AG09319 (cell line): Measurements from ENCODE around the gene DIO3.

ENCODE experiments used
- DNase-seq: peaks from one replicate; pipeline ENCODE4 v3.0.0-alpha.2; 2010; ENCODE audit warnings: low read depth; ENCODE audit errors: extremely low read depth
- CTCF ChIP-seq: IDR thresholded peaks from 2 replicates; pipeline ENCODE4 v1.5.1; 2011; ENCODE audit warnings: low read depth, mild to moderate bottlenecking, inconsistent platforms, low read length, moderate library complexity

The DIO3 gene

GRCh38 chr14:101535232-101535631, 26.1 kb upstream of the DIO3 start:
- no peak for DNase-seq

GRCh38 chr14:101535701-101536207, 25.5 kb upstream of the DIO3 start:
- DNase-seq, result no peak
- TF ChIP-seq CTCF, result no peak

More at GRCh38 chr14:101535232-101535631, 26.1 kb upstream of the DIO3 start:
- no peak for TF ChIP-seq CTCF

- DNase-seq, result no peak
Measured at GRCh38 chr14:101537286-101537685, 24.0 kb upstream of the DIO3 start.

GRCh38 chr14:101538878-101539277, 22.4 kb upstream of the DIO3 start:
- no peak for DNase-seq
- TF ChIP-seq CTCF, result no peak

More at GRCh38 chr14:101537286-101537685, 24.0 kb upstream of the DIO3 start:
- TF ChIP-seq CTCF, result no peak

- TF ChIP-seq CTCF, result no peak
- DNase-seq, result no peak
Measured at GRCh38 chr14:101539880-101540279, 21.4 kb upstream of the DIO3 start.

- TF ChIP-seq CTCF, result no peak
Measured at GRCh38 chr14:101540481-101541462, 20.5 kb upstream of the DIO3 start.

GRCh38 chr14:101542391-101542790, 18.9 kb upstream of the DIO3 start:
- TF ChIP-seq CTCF, result no peak
- DNase-seq, result no peak

More at GRCh38 chr14:101540481-101541462, 20.5 kb upstream of the DIO3 start:
- DNase-seq, result no peak
